Peyer's patch (tissue), 4 donors: ENCODE data around the gene FMOD.

Experiments used
- CTCF ChIP-seq, 6 experiments: fragments of 450-650 bp in 4 of 6; fragments of 200-600 bp in 2 of 6; sonication (generic) in 1 of 6; IDR thresholded peaks; one replicate each; pipeline ENCODE4 v1.5.1; 2017 to 2019; ENCODE audit warnings: antibody characterized with exemption in 6 of 6, mild to moderate bottlenecking in 3 of 6, moderate library complexity in 1 of 6
- POLR2A ChIP-seq, 2 donors: fragments of 450-650 bp; IDR thresholded peaks; one replicate each; pipeline ENCODE4 v1.5.1; 2017; ENCODE audit warnings: antibody characterized with exemption in 2 of 2, mild to moderate bottlenecking in 2 of 2, moderate library complexity in 2 of 2

- TF ChIP-seq CTCF (IDR thresholded peaks at IDR 0.05) (peak in 3 of 6 experiments; percentile 11 to 31 (median 20)), POLR2A (IDR thresholded peaks at IDR 0.05) (peak; percentile 30 to 54)
Observed at GRCh38 chr1:203306089-203306964, 44.6 kb downstream of the FMOD start.
